ENCODE results near the gene FIG4.
"Not testable (repeated sequence)": the region's sequence is repeated elsewhere in the genome, so short reads cannot be mapped to it uniquely, and the experiment has no call there.

Gene FIG4

DNA sequence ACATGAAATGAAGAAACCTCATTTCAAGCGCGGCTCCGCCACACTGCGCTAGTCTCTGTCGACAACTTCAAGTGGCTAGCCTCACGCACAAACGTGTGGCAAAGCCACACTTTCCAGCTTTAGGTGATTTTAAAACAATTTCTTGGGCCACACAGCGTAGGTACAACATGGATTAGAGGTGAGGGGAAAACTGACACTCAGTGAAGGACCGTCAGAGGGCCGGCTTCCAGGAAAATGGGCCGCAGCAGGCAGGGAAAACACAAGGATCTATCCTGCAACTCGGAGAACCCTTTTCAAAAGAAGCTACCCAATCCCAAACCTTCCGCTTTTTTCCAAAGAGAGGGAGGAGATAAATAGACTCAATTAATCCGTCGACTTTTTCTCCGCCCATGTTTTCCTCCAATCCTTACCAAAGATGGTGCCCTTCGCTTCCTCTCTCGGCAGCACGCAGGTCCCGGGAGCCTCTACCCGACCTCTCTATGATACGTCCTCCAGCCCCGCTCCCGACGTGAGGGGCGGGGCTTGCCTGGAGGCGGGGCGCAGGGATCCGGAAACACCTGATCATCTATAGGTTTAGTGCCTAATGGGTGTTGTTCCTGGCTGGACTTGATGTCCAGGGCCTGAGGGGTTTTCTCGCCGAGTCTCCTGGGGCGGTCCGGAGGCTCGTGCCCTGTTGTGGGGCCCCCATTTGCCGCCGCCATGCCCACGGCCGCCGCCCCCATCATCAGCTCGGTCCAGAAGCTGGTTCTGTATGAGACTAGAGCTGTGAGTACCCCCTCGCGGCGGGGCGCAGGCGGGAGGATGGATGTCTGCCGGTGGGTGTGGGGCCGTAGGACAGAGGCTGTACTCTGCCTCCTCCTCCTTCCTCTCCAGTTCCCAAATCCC lies at the start of gene FIG4, which contains the start of gene AK9:
Gene FIG4, plus strand, starts transcription at position 560 of the 885 bp plus-strand sequence. Its CDS starts 140 bp downstream, at position 700.
Gene AK9, minus strand, starts transcription at position 466 of the 885 bp plus-strand sequence. CDS start 15,457 bp downstream, outside the sequence.
- DNase-seq, result peak; percentile 95

DNA sequence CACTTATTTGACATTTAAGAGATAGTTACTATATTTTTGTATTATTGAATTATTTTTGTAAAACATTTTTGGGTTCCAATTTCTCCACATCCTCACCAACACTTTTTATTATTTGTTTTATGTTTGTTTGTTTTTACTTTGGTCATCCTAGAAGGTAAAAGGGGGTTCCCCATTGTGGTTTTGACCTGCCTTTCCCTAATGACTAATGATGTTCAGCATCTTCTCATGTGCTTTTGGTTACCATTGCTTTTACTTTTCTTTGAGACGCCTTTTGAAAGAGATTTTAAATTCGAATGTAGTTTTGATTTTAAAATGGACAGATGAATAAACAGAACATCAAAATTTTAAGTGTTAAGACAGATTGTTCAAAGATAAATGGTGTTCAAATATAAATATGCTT lies 47.0 kb upstream of the FIG4 start:
- no peak for DNase-seq

DNA sequence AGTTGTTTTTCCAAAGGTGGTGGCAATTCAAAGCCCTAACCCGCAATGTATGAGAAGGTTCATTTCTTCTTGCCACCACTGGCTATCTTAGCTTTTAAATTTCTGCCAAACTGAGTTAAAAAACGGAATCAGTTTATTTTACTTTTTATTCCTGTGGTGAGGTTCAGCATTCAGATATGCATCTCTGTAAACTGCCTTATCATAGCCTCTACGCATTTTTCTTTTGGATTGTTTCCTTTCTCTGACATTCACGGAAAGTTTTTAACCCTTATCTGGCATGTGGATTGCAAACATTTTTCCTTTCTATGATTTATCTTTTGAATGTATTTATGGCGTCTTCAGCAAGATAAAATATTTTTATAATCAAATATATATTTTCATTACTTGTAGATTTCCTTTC lies 37.8 kb upstream of the FIG4 start:
- DNase-seq, result no peak

DNA sequence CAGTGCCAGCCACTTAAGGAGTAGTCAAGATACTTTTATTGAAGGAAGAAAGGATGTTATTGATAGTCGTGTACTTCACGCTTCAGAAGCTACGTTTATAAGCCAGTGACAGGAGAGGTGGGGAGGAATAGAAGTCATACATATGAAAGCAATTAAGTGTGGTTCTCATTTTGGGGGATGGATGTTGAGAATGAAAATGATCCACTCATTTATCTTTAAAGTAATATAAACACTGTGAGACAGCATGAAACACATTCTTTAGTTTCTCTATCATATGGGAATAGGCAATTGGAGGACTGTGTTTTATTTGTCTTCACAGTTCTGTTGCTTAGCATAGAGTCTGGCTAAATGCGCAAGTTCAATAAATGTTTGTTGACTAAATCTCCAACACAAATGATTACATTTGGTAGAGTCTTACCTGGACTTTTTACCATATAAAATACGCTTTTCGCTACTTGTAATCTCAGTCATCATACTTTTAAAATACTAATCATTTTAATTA lies 35.3 kb upstream of the FIG4 start:
- no peak for DNase-seq

DNA sequence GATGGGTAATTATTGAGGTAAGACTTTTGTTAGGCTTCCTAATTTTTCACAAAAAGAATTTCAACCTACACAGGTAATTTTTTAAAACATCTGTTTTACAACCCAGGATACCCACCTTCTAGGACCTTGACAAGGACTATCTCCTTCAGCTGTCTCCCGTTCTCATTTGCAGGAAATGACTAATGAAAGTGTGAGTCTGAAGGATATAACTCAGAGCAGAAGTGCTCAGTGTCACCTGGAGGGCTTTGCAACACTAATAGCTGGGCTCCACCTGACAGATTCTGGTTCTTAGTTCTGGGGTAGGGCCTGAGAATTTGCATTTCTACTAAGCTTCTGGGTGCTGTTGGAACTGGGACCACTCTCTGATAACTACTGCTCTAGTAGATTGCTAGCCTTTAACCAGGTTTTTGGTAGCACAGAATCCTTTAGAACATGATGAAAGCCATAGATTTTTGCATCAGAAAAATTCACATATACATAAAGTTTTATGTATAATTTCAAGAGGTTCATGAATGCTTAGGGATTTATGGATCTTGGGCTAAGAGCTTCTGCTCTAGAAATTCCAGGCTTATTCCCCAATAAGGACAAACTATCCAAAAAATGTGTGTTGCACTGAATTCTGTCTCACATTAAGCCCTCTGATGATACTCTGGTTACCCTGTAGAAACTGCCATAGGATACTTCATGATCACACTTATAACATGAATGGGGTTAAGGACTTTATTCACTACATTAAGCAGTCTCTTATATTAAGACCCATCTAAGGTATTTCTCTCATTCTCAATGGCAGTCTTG lies 30.4 kb upstream of the FIG4 start:
- DNase-seq, result no peak

DNA sequence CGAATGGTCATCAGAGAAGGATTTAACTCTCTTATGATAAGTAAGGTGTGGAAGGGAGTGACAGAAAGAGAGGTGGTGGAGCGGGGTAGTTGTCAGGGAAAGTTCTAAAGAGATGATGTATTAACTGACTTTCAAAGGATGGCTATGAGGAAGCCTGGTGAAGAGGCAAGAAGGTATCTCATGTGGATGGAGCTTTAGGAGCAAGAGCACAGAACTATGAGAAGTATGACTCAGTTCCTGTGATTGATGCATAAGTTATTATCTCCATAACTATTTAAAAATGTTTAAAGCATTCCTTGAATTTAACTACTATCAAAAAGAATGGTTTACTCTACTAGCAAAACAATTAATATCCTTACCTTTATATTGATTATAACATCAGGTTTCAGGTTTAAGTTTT lies 28.9 kb upstream of the FIG4 start:
- DNase-seq, result no peak

DNA sequence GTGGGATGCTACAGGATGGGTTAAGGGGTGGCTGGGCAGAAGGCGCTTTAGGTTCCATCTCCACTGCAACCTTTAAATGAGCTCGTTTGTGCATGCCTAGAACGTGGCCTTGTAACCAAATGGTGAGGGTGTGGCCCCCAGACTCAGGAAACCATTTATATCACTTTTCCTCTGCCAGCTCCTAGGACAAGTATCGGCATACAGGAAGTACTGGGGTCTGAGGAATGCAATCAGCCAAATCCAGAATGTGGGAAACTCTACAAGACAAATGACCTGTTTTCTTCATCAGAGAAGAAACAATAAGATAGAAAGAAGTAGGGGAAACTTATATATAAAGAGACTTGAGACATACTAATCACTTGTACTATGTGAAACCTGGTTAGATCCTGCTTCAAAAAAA lies 21.3 kb upstream of the FIG4 start:
- no peak for DNase-seq

DNA sequence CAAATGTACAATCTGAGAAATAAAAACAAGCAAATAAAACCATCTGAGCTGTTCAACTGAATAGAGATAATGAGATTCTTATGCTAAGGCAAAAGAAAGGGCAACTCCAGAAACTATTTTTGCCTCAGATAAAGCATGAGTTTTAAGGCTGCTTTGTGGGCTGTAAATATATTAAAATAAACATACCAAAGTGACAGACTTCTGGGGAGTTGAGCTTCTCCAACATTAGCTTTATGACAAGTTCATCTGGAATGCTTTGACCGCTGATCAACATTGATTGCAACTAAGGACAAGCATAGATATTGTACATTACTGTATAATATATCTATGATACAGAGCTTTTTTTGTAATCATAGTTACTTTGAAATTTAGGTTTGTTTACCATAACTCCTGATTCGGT lies 19.4 kb upstream of the FIG4 start:
- DNase-seq, result no peak

DNA sequence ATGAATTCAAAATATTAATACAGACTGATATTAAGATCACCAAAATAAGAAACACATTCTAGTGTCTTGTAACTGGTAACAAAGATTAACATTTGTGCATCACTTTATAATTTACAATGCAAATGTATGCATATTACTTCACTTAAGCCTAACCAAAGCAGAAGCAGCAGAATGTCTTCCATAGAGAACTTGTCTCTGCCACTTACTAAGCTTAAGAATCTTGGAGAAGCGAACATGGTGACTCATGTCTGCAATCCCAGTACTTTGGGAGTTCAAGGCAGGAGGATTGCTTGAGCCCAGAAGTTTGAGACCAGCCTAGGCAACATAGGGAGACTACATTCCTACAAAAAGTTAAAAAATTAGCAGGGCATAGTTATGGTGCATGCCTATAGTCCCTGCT lies 18.9 kb upstream of the FIG4 start:
- DNase-seq, result no peak

DNA sequence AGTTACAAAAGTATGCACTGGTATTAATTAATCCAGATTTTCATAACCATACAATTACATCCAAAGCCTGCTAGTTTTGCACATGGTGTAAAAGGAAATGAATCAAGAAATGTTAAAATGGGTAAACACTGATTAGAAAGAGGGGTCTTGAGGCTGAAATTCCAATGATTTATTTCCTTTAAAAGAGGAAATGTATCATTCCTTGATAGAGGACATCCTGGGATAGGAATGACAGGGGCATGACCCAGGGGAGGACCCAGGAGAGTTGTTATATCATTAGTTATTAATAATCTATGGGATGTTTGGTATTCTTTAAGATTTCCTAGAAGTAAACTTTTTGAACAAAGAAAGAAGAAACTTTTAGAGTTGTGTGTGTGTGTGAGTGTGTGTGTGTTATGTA lies 18.3 kb upstream of the FIG4 start:
- DNase-seq, result no peak

DNA sequence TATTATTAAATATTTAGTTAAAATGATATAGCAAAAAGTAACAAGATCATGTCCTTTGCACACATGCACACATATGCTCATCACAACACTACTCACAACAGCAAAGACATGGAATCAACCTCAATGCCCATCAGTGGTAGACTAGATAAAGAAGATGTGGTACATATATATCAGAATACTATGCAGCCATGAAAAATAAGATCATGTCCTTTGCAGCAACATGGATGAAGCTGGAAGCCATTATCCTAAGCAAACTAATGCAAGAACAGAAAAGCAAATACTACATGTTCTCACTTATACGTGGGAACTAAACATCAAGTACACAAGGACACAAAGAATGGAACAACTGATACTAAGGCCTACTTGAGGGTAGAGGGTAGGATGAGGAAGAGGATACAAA lies 14.4 kb upstream of the FIG4 start:
- DNase-seq, result no peak

DNA sequence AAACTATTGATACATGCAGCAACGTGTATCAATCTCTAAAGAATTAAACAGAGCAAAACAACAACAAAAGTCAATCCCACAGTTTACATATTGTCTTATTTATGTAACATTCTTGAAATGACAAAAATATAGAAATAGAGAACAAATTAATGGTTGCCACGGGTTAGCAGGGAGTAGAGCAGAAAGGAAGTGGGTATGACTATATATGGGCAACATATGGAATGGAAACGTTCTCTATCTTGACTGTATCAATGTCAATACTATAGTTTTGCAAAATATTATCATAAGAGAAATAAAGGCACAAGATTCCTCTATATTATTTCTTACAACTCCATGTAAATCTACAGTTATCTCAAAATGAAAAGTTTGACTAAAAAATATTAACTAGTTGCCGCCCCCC lies 12.9 kb upstream of the FIG4 start:
- no peak for DNase-seq

DNA sequence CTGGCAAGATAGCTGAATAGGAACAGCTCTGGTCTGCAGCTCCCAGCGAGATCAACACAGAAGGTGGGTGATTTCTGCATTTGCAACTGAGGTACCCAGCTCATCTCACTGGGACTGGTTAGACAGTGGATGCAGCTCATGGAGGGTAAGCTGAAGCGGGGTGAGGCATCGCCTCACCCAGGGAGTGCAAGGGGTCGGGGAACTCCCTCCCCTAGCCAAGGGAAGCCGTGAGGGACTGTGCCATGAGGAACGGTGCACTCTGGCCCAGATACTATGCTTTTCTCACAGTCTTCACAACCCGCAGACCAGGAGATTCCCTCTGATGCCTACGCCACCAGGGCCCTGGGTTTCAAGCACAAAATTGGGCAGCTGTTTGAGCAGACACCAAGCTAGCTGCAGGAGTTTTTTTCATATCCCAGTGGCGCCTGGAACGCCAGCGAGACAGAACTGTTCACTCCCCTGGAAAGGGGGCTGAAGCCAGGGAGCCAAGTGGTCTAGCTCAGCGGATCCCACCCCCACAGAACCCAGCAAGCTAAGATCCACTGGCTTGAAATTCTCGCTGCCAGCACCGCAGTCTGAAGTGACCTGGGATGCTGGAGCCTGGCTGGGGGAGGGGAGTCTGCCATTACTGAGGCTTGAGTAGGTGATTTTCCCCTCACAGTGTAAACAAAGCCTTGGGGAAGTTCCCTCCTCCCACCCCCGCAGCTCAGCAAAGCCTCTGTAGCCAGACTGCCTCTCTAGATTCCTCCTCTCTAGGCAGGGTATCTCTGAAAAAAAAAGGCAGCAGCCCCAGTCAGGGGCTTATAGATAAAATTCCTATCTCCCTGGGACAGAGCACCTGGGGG lies 12.2 kb upstream of the FIG4 start:
- DNase-seq, result not testable (repeated sequence)

DNA sequence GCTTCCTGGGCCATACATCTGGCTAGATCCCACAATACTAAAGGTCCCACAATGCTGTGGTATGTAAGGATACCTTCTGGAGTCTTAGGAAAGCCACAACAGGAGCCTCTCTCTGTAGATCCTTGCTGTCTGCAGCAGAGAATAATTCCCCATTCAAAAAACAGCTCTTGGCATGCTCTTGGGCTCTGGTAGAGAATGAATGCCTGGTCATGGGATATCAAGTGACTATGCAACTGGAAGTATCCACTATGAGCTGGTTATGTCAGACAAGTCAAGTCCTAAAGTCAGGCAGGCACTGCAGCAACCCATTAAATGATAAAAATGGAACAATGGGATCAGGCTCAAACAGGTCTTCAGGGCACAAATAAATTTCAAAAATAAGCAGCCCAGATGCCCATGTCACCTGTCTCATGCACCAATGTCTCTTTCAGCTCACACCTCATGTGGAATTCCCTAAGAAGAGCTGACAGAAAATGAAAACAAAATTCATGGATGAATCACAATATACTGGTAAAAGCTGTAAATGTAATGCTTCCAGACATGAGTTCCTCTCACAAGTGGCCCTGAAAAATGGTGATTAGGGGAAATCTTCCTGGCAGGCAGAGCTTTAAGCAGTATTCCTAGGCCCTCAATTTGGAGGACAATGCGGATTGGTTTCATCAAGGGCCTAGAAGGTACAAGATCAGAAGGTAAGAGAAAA lies 4.4 kb upstream of the FIG4 start:
- DNase-seq, result no peak

DNA sequence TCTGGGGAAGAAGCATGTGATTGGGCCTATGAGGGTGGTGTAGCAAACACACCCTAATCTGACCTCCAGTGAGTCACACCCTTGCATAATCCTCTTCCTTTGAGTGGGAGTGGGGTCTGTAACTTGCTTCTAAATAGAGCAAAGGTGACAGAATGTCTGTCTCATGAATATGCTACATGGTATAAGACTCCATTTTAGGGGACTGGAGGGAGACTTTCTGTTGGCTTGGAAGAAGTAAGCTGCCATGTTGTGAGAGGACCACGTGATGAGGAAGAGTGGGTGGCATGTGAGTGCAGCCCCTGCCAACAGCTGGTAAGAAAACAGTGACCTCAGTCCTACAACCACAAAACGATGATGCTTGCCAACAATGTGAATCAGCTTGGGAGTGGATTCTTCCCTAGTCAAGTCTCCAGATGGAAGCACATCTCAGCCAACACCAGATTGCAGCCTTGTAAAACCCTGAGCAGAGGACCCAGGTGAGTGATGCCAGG lies 3.8 kb upstream of the FIG4 start:
- DNase-seq, result no peak

DNA sequence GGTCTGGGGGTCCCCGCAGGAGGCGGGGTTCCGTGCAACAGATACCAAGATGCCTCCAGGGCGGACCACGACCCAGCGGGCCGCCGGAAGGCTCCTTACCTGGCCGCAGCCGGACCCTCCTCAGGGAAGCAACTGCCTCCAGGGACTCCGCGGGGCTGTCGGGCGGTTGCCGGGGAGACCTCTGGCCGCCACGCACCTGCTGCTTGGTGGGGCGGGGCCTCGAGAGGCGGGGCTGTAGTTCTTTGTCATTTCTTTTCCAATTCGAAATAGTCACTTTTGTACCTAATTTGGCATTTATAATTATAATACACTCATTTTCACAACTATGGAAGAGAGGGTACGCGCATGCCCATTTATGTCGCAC lies 741 bp upstream of the FIG4 start:
- peak; percentile 56 for DNase-seq

DNA sequence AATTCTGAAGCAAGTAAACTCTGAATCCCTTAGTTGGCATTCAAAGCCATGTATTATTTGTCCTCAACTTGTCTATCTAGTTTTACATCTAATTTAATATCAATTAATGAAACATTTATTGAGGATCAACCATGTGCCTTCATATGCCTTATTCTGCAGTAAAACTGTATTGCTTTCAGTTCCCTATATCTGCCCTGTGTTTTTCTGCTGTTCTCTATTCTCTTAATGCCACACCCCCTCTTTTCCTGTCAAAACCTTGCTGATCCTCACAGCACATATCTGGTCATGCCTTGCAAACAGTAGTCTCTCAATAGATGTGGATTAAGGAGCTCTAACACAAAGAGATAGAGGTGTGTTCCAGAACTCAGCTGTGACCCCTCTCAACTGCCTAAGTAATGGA lies 2.0 kb downstream of the FIG4 start:
- DNase-seq, result no peak

DNA sequence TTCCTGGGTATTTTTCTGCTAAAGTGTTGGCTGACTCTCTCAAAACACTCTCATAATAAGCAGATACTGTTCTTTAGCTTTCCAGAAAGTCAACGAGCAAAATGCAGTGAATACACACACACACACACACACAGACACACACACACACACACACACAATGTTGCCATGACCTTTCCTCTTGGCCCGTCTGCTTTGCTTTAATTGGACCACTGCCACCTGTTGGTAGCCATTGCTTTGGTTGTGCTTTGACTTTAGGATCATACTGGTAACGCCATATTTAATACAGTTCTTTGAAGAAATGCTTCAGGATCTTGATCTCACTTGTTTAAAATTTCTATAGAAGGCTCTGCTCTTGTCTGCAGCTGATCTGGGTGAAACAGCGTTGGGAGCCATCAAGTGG lies 4.4 kb downstream of the FIG4 start:
- DNase-seq, result no peak

DNA sequence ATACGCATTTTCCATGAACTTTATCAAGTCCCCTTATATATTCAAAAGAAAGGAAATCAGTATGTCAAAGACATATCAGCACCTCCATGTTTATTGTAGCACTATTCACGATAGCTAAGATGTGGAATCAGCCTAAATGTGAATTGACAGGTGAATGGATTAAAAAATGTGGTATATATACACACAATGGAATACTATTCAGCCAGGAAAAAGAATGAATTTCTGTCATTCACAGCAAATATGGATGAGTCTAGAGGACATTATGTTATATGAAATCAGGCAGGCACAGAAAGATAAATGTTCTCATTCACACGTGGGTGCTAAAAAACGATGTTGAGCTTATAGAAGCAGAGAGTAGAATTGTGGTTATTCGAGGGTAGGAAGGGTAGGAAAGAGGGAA lies 5.3 kb downstream of the FIG4 start:
- DNase-seq, result no peak

DNA sequence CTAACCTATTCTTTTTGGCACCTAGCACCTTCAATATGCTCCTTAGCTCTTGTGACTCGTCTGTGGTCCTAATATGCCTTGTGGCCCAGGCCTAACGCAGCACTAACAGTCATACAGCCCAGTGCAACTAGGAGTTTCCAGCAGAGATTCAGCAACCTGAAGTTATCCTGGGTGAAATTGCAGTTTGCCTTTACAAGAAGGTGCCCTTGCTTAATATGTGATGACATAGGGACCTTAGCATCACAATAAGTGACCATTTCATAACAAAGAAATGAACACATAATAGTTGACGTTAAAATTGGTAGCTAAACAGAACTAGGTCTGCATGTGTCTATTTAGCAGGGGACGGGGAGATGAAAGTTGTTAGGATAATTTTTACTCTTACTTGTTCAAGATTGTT lies 10.1 kb downstream of the FIG4 start:
- DNase-seq, result no peak

DNA sequence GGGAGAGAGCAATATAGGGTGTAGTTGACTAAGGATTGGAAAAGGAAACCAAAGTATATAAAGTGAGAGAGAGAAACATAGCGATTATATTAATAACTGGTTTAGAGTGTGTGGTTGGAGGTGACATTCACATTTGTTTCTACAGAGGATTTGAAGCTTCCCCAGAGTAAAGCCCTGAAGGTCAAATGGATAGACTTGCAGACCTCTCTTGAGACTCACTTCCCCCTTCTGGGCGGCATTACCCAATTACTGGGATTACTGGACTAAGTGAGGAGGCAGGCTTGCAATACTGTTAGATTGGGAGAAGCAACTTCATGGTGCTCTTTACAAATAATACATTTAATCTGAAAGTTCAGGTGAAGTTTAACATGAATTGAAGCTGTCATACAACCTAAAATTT lies 10.7 kb downstream of the FIG4 start:
- DNase-seq, result no peak

DNA sequence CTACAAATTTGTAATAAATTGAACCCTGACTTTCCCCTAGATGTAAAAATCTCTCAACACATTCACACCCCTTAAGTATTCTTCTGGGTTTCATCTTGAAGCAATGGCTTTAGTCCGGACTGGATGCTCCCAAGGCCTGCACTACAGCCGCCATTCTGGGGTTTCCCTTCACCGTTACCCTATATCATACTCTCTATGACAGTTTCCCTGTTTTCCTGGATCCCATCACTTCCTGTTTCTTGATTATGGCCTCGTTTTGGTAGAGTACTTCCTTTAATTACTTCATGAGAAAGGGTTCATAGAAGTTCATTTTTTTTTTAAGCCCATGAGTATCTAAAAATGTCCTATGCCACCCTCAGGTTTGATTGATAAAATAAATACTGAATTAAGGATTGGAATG lies 11.7 kb downstream of the FIG4 start:
- DNase-seq, result no peak
